GM12874 (cell line): ENCODE results near the gene ARMC3.

ENCODE experiments used
- TF ChIP-seq, protein P1 (sequence below): IDR thresholded peaks from 2 replicates; pipeline ENCODE4 v1.5.1; 2011; ENCODE audit warnings: low read depth, mild to moderate bottlenecking, control low read depth, low read length, moderate library complexity; ENCODE audit not compliant: insufficient read depth

ARMC3 gene, protein sequence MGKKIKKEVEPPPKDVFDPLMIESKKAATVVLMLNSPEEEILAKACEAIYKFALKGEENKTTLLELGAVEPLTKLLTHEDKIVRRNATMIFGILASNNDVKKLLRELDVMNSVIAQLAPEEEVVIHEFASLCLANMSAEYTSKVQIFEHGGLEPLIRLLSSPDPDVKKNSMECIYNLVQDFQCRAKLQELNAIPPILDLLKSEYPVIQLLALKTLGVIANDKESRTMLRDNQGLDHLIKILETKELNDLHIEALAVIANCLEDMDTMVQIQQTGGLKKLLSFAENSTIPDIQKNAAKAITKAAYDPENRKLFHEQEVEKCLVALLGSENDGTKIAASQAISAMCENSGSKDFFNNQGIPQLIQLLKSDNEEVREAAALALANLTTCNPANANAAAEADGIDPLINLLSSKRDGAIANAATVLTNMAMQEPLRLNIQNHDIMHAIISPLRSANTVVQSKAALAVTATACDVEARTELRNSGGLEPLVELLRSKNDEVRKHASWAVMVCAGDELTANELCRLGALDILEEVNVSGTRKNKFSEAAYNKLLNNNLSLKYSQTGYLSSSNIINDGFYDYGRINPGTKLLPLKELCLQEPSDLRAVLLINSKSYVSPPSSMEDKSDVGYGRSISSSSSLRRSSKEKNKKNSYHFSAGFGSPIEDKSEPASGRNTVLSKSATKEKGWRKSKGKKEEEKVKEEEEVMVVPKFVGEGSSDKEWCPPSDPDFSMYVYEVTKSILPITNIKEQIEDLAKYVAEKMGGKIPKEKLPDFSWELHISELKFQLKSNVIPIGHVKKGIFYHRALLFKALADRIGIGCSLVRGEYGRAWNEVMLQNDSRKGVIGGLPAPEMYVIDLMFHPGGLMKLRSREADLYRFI

DNA sequence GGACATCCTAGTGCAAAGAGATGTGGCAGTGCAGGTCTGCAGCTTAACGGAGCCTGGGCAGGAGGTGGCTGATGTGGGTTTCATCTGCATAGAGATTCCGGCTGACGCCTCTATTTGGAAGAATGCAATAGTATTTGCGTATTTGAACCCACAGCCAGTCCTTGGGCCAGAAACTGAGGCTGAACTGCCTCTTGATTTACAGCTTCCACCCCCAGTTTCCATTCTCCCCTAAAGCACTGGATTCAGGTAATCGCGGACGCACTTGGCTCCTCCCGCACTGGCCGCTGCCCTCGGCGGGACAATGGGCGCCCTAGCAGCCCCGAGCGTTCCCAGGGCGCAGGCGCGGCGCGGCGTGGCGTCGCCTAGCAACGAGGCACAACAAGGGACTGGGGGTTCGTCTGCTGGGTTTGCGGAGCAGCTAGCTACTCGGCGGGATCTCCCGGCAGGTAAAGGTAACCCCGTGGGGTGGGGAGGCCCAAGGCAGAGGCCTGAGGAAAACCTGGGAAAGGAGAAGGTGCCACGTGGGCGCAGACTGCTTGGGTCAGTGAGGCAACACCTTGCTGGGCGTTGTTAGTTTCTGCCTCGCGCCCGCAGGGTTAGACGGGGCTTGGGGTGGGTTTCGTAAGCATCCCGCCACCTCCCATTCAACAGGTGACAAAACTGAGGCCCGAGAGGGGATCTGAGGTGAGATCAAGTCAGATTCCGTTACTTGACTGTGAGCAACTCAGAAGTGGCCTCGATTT, at the start of gene ARMC3:
ARMC3 (plus strand) TSS at position 393 of the 743 bp plus-strand sequence. CDS start 3,944 bp downstream, outside the sequence.
- TF ChIP-seq, protein P1, sequence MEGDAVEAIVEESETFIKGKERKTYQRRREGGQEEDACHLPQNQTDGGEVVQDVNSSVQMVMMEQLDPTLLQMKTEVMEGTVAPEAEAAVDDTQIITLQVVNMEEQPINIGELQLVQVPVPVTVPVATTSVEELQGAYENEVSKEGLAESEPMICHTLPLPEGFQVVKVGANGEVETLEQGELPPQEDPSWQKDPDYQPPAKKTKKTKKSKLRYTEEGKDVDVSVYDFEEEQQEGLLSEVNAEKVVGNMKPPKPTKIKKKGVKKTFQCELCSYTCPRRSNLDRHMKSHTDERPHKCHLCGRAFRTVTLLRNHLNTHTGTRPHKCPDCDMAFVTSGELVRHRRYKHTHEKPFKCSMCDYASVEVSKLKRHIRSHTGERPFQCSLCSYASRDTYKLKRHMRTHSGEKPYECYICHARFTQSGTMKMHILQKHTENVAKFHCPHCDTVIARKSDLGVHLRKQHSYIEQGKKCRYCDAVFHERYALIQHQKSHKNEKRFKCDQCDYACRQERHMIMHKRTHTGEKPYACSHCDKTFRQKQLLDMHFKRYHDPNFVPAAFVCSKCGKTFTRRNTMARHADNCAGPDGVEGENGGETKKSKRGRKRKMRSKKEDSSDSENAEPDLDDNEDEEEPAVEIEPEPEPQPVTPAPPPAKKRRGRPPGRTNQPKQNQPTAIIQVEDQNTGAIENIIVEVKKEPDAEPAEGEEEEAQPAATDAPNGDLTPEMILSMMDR: no peak

DNA sequence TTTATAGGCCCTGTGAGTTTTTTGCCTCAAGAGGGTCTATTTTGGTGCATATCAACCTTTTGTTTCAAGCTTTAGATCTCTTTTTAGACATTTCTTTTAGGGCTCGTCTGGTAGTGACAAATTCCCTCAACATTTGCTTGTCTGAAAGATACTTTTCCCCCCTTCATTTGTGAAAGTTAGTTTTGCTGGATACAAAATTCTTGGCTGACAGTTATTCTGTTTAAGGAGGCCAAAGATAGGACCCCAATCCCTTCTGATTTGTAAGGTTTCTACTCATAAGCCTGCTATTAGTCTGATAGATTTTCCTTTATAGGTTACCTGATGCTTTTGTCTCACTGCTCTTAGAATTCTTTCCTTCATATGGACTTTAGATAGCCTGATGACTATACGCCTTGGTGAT, 36.1 kb upstream of the ARMC3 start:
- TF ChIP-seq, protein P1: no peak

DNA sequence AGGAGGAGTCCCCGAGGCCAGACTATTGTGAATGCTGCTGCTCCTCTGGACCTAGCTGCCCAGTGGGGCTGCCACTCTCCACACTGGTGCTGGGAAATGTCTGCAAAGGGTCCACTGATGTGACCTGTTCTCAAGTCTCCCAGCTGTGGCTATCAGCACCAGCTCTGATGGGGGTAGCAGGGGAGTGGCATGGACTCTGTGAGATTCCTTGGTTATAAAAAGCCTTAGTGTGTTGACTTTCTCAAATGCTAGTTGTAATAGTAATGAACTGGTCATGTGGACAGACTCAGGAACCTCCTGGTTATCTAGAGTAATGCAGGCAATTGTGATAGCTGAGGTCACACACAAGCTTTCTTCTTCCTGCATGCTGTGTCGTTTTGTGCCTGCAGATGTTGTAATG, 34.1 kb upstream of the ARMC3 start:
- TF ChIP-seq, protein P1: no peak

DNA sequence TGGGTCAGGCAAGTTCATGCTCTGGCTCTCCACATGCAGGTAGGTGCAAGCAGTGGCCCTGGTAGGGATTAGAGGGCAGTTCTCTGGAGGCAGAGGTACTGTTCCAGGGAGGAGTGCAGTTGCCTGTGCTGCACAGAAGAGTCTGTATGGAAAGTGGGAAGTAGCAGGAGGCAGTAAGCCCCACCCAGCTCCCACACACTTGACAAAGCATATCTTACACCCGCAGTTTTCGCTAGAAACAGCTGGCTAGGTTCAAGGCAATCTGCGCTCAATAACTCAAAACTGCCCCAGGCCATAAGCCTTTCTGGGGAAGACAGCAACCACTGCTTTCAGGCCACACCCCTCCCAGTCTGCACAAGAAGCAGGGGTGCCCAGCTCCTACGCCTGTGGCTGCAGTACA, 33.1 kb upstream of the ARMC3 start:
- TF ChIP-seq, protein P1: no peak

DNA sequence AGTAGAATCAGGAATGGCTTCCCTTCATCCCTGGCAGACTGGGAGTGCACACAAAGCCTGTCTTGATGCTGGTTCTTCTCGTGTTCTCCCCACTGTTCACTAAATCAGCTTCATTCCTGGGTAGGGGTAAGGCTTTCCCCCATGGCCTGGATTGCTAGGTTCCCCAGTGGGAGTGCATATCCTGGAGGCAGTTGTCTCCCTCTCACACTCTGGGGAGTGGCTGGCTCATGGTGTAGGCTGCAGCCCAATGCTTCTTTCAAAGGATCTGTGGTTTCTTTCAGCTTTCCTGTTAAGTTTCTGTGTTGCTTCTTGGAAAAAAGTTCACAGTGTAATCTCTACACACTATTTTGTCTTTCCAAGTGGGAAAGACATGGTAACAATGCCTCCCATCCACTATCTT, 32.6 kb upstream of the ARMC3 start:
- TF ChIP-seq, protein P1: no peak

DNA sequence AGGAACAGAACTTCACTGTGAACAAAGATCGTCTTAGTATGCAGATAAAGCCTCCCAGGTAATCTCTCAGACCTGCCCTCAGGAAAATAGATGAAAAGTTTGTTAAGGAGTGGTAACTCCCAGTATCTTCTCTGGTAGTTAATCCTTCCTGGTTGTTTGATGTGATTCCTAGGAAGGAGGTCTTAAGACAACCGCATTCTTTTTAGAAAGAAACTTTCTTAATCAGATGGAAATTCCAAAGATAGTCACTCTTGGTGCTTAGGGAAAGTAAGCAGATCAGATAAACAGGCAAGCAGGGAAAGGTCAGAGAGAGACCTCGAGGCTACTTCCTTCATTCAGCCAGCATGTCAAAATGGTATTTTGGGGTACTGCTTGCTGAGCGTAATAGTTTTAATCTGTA, 30.5 kb upstream of the ARMC3 start:
- TF ChIP-seq, protein P1: no peak

DNA sequence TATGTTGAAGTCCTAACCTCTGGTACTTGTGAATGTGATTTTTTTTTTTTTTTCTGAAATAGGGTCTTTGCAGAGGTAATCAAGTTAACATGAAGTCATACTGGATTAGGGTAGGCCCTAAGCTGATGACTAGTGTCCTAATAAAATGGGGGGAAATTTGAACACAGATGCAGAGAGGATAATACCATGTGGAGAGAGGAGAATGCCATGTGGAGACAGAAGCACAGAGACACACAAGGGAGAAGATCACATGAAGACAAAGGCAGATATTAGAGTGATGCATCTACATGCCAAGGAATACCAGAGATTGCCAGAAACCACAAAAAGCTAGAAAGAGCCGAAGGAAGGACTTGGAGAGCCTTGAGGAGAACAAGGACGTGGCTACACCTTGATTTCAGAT, 28.5 kb upstream of the ARMC3 start:
- TF ChIP-seq, protein P1: no peak
